Endothelial cell of umbilical vein (primary cell): ENCODE measurements around the gene FAM180A. TPM values are rescaled to one million over a fixed set of nuclear protein-coding genes. Genes with fewer than 3 reads are reported as not detected.
A peak's percentile ranks its signal among the peaks of the same experiment; 100 is the strongest.

ENCODE experiments used
- BruUV-seq: library from RNA; stranded (reverse); fragments of 400-500 nt; replicated peaks from 2 replicates; lab custom pipeline; 2021; lab: Mats Ljungman, UMichigan
- CTCF ChIA-PET: fragments of 300-600, 350-600 bp; sonication (Branson Sonifier 250); formaldehyde crosslinking; loops from one replicate; lab custom pipeline; 2021; ENCODE audit warnings: antibody characterized with exemption, inconsistent platforms; lab: Charles Lee
- POLR2A ChIA-PET: fragments of 300-600, 350-600 bp; sonication (Branson Sonifier 250); formaldehyde crosslinking; loops from one replicate; lab custom pipeline; 2021; ENCODE audit warnings: antibody characterized with exemption, inconsistent platforms; lab: Charles Lee
- DNase-seq: peaks from one replicate; pipeline ENCODE4 v3.0.0-alpha.2; 2011; ENCODE audit warnings: low read depth, low spot score
- FAIRE-seq: peaks from 2 replicates; lab custom pipeline; 2011; peaks lifted over from hg19 to GRCh38; lab: Jason Lieb, UNC
- H2AFZ ChIP-seq: 2 replicates; pipeline ENCODE4 v1.6.0; 2012; ENCODE audit warnings: low read depth, low read length, control low read depth, inconsistent platforms
- H3K27ac ChIP-seq: 2 replicates; pipeline ENCODE4 v1.5.1; 2011; ENCODE audit warnings: low read depth, mild to moderate bottlenecking, control low read depth, low read length, moderate library complexity; ENCODE audit not compliant: insufficient read depth
- H3K27me3 ChIP-seq, 2 experiments: 2 replicates each; pipeline versions ENCODE4 v1.6.0 to v1.6.1; 2011; ENCODE audit warnings: low read length in 2 of 2, mixed read lengths in 1 of 2; ENCODE audit not compliant: control insufficient read depth in 2 of 2, insufficient read depth in 2 of 2
- H3K36me3 ChIP-seq, 2 experiments: 2 replicates in 1 of 2; 3 replicates in 1 of 2; pipeline ENCODE4 v1.5.1; 2011; ENCODE audit warnings: low read length in 2 of 2, mild to moderate bottlenecking in 1 of 2, moderate library complexity in 1 of 2; ENCODE audit not compliant: control insufficient read depth in 2 of 2, insufficient read depth in 2 of 2; ENCODE audit errors: extremely low read depth in 1 of 2
- H3K4me1 ChIP-seq: 3 replicates; pipeline ENCODE4 v1.5.1; 2011; ENCODE audit warnings: mild to moderate bottlenecking, low read length; ENCODE audit not compliant: control insufficient read depth, insufficient read depth; ENCODE audit errors: extremely low read depth
- H3K4me2 ChIP-seq: 2 replicates; pipeline ENCODE4 v1.6.1; 2011; ENCODE audit warnings: low read length, control low read depth, mixed read lengths; ENCODE audit not compliant: insufficient read depth
- H3K4me3 ChIP-seq, 3 experiments: fragments of 200-600 bp in 1 of 3; sonication (generic), shearing (Covaris generic) in 1 of 3; replicated peaks in 1 of 3; 2 replicates each; pipeline ENCODE4 v1.5.1; 2011 to 2016; ENCODE audit warnings: control low read depth in 3 of 3, low read length in 3 of 3, mild to moderate bottlenecking in 2 of 3, inconsistent platforms in 1 of 3, low read depth in 1 of 3, moderate library complexity in 1 of 3; ENCODE audit not compliant: insufficient read depth in 1 of 3
- H3K79me2 ChIP-seq: 2 replicates; pipeline ENCODE4 v1.6.0; 2012; ENCODE audit warnings: low read length, inconsistent platforms; ENCODE audit not compliant: control insufficient read depth, insufficient read depth
- H3K9ac ChIP-seq: replicated peaks from 2 replicates; pipeline ENCODE3; 2011; ENCODE audit warnings: low read length, control low read depth; ENCODE audit not compliant: insufficient read depth; ENCODE audit errors: extremely low read depth
- H3K9me1 ChIP-seq: replicated peaks from 3 replicates; pipeline ENCODE4 v1.6.0; 2011; ENCODE audit warnings: mild to moderate bottlenecking, low read length; ENCODE audit not compliant: control insufficient read depth, insufficient read depth; ENCODE audit errors: extremely low read depth
- H3K9me3 ChIP-seq: replicated peaks from 2 replicates; pipeline ENCODE4 v1.5.1; 2012; ENCODE audit warnings: low read length, inconsistent platforms; ENCODE audit not compliant: control insufficient read depth, insufficient read depth
- H4K20me1 ChIP-seq: replicated peaks from 2 replicates; pipeline ENCODE3; 2011; ENCODE audit warnings: mild to moderate bottlenecking, low read length; ENCODE audit not compliant: control insufficient read depth, insufficient read depth; ENCODE audit errors: extremely low read depth
- CTCF ChIP-seq, 2 donors: IDR thresholded peaks; 1 replicate in 1 of 2; 2 replicates in 1 of 2; pipeline ENCODE4 v1.5.1; 2011; ENCODE audit warnings: low read length in 2 of 2, mild to moderate bottlenecking in 2 of 2, moderate library complexity in 2 of 2, control low read depth in 1 of 2, inconsistent platforms in 1 of 2, low read depth in 1 of 2; ENCODE audit not compliant: insufficient read depth in 1 of 2; ENCODE audit errors: extremely low read depth in 1 of 2
- EZH2 ChIP-seq: IDR thresholded peaks from 2 replicates; pipeline ENCODE4 v1.6.1; 2012; ENCODE audit warnings: borderline replicate concordance, low read depth, mild to moderate bottlenecking, moderate library complexity, low read length, inconsistent platforms; ENCODE audit not compliant: severe bottlenecking
- FOS ChIP-seq: IDR thresholded peaks from 2 replicates; pipeline ENCODE4 v1.6.1; 2011; ENCODE audit warnings: mild to moderate bottlenecking, low read length, moderate library complexity, borderline replicate concordance; ENCODE audit not compliant: insufficient read depth
- GATA2 ChIP-seq: IDR thresholded peaks from 2 replicates; pipeline ENCODE4 v1.7.0; 2011; ENCODE audit warnings: low read depth, mild to moderate bottlenecking, moderate library complexity, mixed read lengths, low read length; ENCODE audit not compliant: insufficient read length, insufficient read depth
- JUN ChIP-seq: IDR thresholded peaks from 2 replicates; pipeline ENCODE4 v1.6.1; 2011; ENCODE audit warnings: borderline replicate concordance, low read depth; ENCODE audit not compliant: insufficient read length, insufficient read depth
- MYC ChIP-seq: IDR thresholded peaks from one replicate; pipeline ENCODE4 v1.6.1; 2011; ENCODE audit warnings: mild to moderate bottlenecking, low read depth, low read length
- POLR2A ChIP-seq: IDR thresholded peaks from 2 replicates; pipeline ENCODE4 v1.6.1; 2012; ENCODE audit warnings: low read depth, mild to moderate bottlenecking, control low read depth, low read length
- POLR2AphosphoS5 ChIP-seq: IDR thresholded peaks from 2 replicates; pipeline ENCODE4 v1.6.1; 2012; ENCODE audit warnings: low read depth, mild to moderate bottlenecking, control low read depth, low read length, moderate library complexity; ENCODE audit not compliant: insufficient read depth
- dilution Hi-C: fragments of 300-500 bp; cut with MboI; formaldehyde crosslinking; loops from one replicate; pipeline ENCODE4 v1.15.0; 2019; ENCODE audit warnings: low sequenced_read_pairs; ENCODE audit not compliant: extremely low pct_ligation_motif_present
- intact Hi-C: fragments of 100-400 bp; cut with micrococcal nuclease; formaldehyde crosslinking; loops from one replicate; pipeline ENCODE4 v1.10.0; 2022
- polyA plus RNA-seq, 4 experiments: library from polyadenylated mRNA; depleted of rRNA in 3 of 4; stranded (reverse) in 3 of 4; unstranded in 1 of 4; fragments of >200 nt; gene quantifications; 2 replicates each; pipeline versions ENCODE4 v1.2.1 to v1.2.3, GENCODE V29; 2011 to 2012; ENCODE audit warnings: missing spikeins in 1 of 4
- total RNA-seq: library from RNA; stranded (reverse); gene quantifications from 2 replicates; pipeline ENCODE4 v1.2.3, GENCODE V29; 2021
- TF ChIP-seq, protein P1 (sequence below): IDR thresholded peaks from 2 replicates; pipeline ENCODE4 v1.6.1; 2011; ENCODE audit not compliant: insufficient read depth, insufficient read length

Gene FAM180A
- total and polyA plus RNA-seq, 2 donors (not counting 3 experiments of a cell fraction or from before 2014, with no cell fraction given): not detected

GRCh38 chr7:135743907-135744731 is 4.5 kb downstream of the FAM180A start:
- H2AFZ ChIP-seq: peak overlapping the region; percentile 80
- H3K9me3 ChIP-seq: no peaks in the 10 kb centered on the region
- no peak overlapping the region for H3K27ac ChIP-seq
- H3K4me1 ChIP-seq: peaks cover 11% of the 10 kb centered on the region
- no peaks in the 10 kb centered on the region for H4K20me1 ChIP-seq
- no peaks in the 10 kb centered on the region for H3K36me3 ChIP-seq
- H3K4me2 ChIP-seq: no peak overlapping the region
- dilution Hi-C loops (no loop called here), intact Hi-C loops (no loop called here)
- H3K79me2 ChIP-seq: no peaks in the 10 kb centered on the region
- FAIRE-seq (no peak), DNase-seq (no peak)
- ChIA-PET POLR2A (no interaction called here), CTCF (interaction anchor here (1.2 to 4.8 kb wide), 4 partner anchors 9 to 31 kb away, joined by 3 to 14 read pairs (median 6); no protein-coding TSS in a partner anchor)
- H3K4me3 ChIP-seq: no peak overlapping the region
- BruUV-seq: no TSS peak
- no peak for TF ChIP-seq JUN
- TF ChIP-seq EZH2: no peak
- TF ChIP-seq, protein P1, sequence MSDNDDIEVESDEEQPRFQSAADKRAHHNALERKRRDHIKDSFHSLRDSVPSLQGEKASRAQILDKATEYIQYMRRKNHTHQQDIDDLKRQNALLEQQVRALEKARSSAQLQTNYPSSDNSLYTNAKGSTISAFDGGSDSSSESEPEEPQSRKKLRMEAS: no peak
- TF ChIP-seq FOS: no peak
- no peak for TF ChIP-seq MYC
- TF ChIP-seq POLR2AphosphoS5: no peak
- no peak for TF ChIP-seq GATA2
- TF ChIP-seq CTCF (IDR thresholded peaks at IDR 0.05; ENCODE audit: extremely low read depth in 1 of 2, insufficient read depth in 1 of 2, low read depth in 1 of 2, low read length in 2 of 2): no peak
- TF ChIP-seq POLR2A: no peak
- H3K9ac ChIP-seq: no peak overlapping the region
- H3K27me3 ChIP-seq: no peaks in the 10 kb centered on the region
- no peaks in the 10 kb centered on the region for H3K9me1 ChIP-seq
